NCI-H1436 (cell line): Measurements from ENCODE around the gene TXNRD1.
"Not testable (repeated sequence)": the region's sequence is repeated elsewhere in the genome, so short reads cannot be mapped to it uniquely, and the experiment has no call there.

Source experiments
- DNase-seq: peaks from one replicate; lab custom pipeline; 2025; lab: John Stamatoyannopoulos, UW

The TXNRD1 gene

DNA sequence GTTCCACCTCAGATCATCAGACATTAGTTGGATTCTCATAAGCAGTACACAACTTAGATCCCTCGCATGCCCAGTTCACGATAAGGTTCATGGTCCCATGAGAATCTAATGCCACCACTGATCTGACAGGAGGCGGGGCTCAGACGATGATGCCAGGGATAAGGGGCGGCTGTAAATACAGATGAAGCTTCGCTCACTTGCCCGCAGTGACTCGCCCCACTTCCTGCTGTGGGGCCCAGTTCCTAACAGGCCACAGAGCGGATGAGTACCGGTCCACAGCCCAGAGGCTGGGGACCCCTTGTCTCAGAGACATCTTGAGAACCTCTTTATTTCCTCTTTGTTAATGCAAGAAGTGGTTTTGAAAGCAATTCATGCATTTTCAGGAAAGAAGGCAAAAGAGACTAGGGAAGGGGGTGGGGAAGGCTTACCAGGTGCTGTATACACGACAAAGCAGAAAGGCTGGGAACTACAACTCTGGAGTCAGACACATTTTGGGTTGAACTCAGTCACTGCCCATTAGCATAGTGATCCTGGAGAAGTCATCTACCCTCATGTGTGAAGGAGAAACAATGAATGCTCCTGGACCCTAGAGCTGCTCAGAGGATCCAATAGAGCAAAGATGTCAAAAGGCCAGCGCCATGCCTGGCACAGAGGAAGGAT, 156.6 kb downstream of the TXNRD1 start:
- DNase-seq: no peak

DNA sequence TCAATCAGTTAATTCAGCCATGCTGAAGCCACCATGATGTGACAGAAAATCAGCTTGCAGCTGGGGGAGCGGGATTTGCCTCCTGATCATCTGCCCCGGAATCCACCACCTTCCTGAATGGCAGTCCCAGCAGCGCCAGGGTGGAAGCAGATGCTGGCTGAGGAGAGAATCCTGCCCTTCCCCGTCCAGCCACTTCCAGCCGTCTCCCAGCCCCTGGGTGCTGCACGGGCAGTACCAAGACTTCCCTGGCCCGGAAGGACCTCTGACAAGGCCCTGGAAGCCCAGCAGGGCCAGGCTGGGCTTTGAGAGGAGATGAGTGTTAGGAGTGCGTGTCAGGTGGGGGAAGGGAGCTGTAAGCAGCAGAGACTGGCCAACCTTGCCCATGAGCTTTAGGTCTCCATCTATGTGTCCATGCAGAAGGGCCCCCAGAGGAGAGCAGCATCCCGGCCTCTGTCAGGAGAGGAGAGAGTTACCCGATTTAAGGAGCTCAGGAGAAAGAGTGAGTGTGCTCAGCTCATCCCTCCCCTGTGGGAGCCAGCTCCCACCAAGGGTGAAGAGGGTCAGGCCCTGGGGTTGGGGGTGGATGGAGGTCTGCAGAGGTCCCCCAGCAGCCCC, 157.2 kb downstream of the TXNRD1 start:
- DNase-seq: no peak

DNA sequence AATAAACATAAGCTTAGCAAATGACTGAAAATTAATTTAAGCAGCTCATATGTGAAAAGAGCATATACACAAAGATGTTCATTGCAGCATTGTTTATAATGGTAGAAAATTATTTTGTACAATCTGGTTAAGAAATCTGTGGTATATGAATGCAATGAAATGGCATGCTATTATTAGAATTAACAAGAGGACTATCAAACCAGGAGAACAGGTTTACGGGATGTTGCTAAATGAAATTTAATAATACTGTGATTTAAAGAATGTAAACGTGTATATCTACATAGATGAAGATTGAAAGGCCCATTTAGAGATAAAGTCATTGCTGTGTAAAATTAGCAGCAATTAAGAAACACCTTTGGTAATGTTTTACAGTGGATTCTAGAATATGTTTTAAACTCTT, 158.5 kb downstream of the TXNRD1 start:
- no peak for DNase-seq

DNA sequence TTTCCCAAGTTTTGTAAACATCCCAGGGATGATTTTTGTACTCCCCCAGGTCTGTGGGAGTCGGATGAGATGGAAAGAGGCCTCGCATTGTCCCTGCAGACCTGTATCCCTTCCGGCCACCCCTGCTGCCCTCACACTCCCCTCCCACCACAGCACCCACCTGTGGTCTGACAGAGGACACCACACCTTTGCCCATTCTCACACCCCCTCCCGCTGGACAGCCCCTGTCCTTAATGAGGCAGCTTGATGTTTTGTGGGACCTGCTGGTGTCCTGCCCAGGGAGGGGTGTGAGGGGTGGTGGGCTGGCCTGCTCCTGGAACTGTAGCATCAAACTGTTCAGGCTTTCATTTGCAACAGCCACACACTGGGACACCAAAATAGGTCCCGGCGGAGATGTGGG, 159.2 kb downstream of the TXNRD1 start:
- DNase-seq: no peak

DNA sequence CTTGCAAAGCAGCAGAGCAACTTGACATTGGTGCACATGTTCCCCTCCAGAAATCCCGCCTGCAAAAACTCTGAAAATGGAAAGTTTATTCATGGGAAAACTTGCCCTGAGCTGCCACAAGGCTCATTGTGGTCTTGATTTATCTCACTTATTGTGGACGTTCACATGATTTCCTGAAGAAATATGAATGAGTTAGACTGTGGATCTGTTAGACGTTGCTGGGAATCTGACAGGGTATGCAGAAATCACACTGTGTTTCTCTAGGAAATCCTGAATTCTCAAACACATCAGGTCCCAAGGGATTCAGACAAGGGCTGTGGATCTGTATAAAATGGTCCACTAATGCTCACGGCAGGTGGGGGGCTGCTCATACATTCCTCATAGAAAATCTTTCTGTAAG, 160.2 kb downstream of the TXNRD1 start:
- DNase-seq: no peak

DNA sequence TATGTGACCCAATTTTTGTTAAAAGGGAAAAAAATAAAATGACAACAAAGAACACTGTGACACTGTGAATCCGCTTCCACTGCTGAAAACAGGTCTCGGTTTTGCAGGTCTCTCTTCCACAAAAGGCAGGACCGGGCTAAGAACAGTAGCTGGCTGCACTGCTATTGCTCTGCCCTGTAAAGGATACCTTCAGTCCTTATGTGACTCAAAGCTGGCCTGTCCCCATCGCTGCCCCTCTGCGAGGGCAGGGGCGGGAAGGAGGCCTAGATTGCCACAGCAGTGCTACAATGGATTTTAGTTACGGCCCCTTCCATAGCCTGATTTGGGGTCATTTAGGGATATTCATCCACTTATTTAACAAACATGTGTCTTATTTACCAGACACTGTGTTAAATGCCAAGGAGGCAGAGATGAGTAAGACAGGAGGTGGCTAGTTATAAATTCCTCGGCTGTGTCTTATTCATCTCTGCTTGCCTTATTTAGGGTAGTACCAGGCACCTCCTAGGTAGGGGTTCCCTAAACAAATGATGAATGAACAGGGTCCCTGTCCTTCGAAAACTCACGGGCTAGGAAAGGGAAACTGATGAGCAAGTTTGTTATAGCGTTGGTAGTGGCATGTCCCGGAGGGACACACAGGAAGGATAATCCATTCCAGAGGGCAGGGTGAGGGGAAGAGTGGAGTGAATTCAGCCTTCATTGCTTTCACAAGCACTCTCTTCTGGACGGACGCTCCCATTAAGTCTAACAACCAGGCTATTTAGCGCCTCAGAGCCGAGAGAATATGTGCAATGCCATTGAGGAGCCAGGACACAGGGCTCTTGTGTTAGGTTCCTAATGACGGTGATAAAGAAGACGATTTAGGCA, 161.3 kb downstream of the TXNRD1 start:
- DNase-seq: no peak

DNA sequence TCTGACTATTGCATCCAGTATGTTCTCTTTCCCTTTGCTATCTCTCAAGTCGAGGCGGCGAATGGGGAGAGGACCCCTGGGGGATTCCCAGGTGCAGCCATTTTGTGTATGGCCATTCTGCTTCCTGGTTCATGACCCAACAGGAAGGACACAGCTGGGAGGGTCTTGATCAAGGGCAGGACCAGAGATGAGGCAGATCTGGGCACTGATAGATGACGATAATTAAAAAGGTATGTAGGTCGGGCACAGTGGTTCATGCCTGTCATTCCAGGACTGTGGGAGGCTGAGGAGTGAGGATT, 161.9 kb downstream of the TXNRD1 start:
- no peak for DNase-seq

DNA sequence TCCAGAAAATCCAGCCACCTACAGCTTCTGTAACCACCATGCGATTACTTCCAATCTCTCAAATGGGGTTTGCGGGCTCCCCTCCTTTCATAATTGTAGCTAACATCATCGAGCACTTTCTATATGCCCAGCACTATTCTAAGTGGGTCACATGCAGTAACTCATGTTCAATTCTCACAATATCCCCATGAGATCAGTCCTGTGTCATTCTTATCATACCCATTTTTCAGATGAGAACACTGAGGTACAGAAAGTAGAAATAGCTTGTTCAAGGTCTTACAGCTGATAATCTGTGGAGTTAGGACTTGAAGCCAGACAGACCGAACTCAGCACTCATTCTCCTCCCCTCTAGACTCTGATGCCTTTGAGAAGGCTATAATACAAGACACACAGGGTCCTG, 162.8 kb downstream of the TXNRD1 start:
- DNase-seq: no peak

DNA sequence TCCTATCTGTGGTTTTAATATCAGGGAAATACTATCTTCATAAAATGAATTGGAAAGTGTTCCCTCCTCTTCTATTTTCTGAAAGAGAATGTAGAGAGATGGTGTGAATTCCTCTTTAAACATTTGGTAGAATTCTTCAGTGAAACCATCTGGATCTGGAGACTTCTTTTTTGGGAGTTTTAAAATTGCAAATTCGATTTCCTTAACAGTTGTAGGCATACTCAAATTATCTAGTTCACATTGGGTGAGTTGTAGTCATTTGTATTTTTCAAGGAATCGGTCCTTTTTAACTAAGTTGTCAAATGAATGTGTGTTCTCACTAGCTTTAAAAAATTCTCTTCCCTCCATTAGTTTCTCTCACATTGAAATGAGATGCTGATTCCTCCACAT, 165.8 kb downstream of the TXNRD1 start:
- DNase-seq: no peak

DNA sequence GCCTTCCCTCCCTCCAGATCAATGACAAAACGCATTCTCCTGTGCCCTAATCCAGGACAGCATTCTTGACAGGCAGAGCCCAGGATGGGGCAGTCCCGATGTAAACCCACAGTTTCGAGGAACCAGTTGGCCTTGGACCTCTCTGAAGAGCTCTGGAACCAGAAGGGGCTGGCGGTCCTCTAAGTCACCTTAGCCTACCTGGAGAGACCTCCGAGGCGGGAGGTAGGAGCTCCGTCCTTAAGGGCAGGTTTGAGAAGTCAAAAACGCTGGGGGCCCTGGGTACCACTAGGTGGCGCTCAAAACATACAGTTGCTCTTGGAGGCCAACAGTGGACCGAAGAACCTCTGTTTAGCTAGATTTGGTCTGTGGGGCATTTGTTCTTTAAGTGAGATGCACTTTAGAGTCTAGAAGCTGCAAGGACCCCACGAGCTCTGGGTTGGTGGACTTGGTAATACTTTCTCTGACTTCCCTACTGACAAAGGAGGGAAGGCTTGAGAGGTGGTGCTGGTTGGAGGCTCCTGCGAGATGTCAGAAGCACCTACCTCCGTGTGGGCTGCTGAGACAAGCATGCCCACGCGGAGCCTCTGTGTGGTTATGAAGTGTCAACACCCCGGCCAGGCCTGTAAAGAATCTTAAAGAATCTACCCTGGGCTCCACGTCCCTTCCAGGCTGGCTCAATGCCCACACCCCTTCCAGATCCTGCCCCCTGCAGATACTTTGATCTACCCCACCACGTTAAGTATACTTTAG, 166.3 kb downstream of the TXNRD1 start:
- peak; percentile 78 for DNase-seq

DNA sequence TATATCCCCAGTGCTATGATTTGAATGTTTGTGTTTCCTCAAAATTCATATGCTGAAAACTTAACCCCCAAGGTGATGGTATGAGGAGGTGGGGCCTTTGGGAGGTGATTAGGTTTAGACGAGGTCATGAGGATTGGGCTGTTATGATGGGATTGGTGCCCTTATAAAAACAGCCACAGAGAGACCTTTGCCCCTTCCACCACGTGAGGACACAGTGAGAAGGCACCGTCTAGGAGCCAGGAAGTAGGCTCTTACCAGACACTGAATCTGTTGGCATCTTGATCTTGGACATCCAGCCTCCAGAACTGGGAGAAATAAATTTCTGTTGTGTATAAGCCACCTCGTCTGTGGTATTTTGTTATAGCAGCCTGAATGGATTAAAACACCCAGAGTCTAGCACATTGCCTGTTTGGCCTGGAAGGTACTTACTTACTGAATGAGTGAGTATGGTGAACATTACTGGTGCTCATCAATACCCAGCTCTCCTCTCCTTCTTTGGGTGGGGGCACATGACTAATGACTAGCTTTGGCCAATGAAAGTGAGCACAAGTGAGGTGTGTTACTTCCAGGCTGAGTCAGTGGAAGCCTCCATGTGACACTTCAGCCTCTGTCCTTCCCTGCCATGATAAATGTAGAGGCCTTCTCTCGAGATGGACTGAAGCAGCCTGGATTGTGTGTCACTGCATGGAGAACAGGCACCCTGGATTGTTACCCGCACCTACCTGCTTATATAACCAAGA, 168.7 kb downstream of the TXNRD1 start:
- DNase-seq: no peak

DNA sequence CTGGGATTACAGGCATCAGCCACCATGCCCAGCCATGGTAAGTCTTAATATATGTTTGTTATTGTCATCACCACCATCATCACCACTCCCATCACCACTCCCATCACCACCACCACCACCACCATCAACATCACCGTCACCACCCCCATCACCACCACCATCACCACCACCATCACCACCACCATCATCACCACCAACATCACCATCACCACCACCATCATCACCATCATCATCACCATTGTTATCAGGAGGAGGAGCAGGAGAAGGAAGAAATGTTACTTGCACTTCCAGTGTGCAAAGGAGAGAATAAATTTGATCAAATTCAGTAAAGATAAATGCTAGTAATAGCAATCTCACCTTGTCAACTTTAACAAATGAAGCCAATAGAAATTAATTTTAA, 169.9 kb downstream of the TXNRD1 start:
- DNase-seq: no peak

DNA sequence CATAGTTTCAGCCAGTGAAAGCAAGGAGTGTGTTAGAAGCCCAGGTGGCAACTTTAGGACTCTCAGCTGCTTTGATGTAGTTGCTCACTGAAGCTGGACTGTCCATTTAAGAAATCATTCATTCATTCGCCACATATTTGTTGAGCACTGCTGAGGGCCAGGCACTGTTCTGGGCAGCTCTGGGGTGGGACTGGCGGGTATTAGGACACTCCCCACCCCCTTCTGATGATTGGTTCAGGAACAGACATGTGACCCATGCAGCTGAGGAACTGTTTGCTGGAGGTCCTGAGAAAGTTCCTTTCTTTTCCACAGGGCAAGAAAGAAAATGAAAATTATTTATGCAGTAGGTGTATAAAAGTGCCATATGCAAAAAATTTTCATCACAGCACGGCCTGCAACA, 170.9 kb downstream of the TXNRD1 start:
- DNase-seq: no peak

DNA sequence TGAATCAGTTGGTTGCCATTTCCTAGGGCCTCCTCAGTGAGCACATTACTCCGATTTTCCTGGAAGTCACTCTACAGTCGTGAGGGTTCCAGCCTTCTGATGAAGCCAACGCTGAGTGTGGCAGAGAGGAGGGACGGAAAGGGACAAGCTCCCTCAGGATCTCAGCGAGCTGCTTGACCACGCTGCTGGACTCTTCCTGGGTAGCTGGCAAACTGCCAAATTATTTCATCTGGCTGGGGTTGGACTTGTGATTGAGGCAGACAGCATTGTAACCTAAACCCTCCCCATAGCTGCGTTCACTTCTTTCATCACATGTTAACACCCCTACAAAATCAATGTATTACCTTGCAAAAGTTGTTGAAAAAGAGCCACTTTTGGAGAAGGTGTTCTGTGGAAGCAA, 171.6 kb downstream of the TXNRD1 start:
- DNase-seq: no peak

DNA sequence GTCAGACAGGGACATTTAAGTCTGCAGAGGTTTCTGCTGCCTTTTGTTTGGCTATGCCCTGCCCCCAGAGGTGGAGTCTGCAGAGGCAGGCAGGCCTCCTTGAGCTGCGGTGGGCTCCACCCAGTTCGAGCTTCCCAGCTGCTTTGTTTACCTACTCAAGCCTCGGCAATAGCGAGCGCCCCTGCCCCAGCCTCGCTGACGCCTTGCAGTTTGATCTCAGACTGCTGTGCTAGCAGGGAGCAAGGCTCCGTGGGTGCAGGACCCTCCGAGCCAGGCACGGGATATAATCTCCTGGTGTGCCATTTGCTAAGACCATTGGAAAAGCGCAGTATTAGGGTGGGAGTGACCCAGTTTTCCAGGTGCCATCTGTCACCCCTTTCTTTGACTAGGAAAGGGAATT, 178.5 kb downstream of the TXNRD1 start:
- not testable (repeated sequence) for DNase-seq
